Measurements from ENCODE around the gene EHD4.

Gene EHD4

GRCh38 chr15:41957021-41957897, 15.1 kb downstream of the EHD4 start:
- TF ChIP-seq CTCF (IDR thresholded peaks at IDR 0.05), result no peak

- TF ChIP-seq CTCF (IDR thresholded peaks at IDR 0.05), result no peak
Observed at GRCh38 chr15:41955807-41956525, 16.4 kb downstream of the EHD4 start.

DNA sequence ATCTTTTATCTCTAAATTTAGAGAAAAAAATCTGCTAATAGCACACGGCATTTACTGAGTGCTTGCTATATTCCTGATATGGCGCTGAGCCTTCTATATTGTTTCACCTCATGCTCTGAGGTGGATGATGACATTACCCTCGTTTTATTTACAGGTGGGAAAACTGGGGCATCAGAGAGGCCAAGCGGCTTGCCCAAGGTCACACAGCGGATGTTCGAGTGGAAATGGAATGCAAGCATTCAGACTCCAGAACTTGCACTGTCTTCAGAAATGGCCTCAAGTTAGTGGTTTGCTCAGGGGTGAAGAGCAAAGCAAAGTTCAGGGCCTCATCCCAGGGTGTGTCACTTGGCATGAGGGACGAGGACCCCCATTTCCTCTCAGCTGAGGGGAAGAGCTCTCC, 17.3 kb downstream of the EHD4 start:
- no peak for TF ChIP-seq CTCF (IDR thresholded peaks at IDR 0.05)

DNA sequence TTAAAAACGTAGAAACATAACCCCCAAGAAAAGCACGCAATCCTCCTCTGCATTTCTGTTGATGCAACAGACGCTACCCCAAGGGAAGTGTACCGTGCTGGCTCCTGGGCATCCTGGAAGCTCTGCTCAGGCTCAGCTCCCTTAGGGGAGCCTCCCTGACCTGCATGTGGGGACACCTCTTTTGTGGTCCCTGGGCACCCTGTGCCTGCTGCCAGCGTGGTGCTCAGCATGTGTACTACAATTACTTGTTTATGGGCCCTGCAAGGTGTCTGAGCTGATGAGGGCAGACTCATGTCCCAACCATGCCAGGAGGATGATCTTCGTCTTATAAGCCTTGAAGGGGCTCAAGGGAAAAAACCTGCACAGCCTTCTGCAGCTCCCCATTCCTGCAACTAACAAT, 18.3 kb downstream of the EHD4 start:
- no peak for TF ChIP-seq CTCF (IDR thresholded peaks at IDR 0.05)

DNA sequence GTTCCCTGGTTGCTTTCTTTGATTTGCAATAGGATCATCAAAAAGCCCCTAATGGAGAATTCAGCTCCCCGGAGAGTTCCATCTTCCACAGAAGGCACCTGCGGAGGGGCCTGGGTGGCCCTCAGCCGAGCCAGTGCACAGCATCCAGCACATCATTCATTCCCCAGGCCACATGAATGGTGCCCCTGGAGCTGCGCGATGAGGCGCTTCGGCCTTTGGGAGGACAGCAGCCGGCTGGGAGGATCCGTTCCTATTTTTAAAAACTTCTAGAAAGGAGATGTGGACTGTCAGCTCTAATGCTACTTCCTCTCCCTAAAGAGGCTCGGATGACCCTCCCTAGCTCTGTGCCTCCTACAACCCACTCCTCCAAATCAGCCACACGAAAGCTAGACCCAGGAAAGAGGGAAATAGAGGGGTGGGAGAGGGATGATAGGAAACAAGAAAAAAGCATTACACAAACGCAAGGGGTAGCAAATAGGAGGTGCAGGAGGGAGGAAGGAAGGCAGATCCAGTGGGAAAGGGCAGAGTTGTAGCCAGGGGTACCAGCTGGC, 20.3 kb downstream of the EHD4 start:
- no peak for TF ChIP-seq CTCF (IDR thresholded peaks at IDR 0.05)

DNA sequence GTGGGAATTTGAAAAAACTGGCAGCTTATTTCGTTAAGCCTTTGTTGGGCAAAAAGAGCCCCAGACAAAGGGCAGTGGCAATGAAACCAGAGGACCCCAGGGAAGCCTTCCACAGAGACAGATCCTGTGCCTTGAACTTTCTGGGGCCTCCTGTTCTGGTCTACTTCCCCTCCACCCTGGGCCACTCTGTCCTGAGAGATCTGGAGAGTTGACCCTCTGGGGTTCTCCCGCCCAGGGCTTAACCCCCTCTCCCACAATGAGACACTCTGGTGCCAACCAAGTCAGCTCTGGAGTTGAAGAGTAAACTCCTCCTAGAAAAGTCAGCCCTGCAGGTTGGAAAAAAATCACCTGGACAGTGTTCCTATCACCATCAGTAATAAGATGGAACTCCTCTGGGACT, 20.8 kb downstream of the EHD4 start:
- TF ChIP-seq CTCF (IDR thresholded peaks at IDR 0.05), result no peak

- no peak for TF ChIP-seq CTCF (IDR thresholded peaks at IDR 0.05)
Observed at GRCh38 chr15:41950489-41950888, 21.9 kb downstream of the EHD4 start.

Measured in LNCAP (cell line).